Loucy (cell line): ENCODE data around the gene ZNF613.
"Not testable (repeated sequence)": the region's sequence is repeated elsewhere in the genome, so short reads cannot be mapped to it uniquely, and the experiment has no call there.

Experiments
- CTCF ChIP-seq: fragments of 200-600 bp; sonication (generic); conservative IDR thresholded peaks from 2 replicates; pipeline ENCODE4 v1.5.1; 2014; ENCODE audit warnings: mild to moderate bottlenecking, antibody characterized with exemption, low read length
- EZH2phosphoT487 ChIP-seq: fragments of 200-600 bp; IDR thresholded peaks from 2 replicates; pipeline ENCODE4 v1.6.1; 2018; ENCODE audit warnings: antibody characterized with exemption, mild to moderate bottlenecking, moderate library complexity, borderline replicate concordance

GRCh38 chr19:51975787-51976186, 48.5 kb downstream of the ZNF613 start:
- TF ChIP-seq CTCF, EZH2phosphoT487: not testable (repeated sequence)
